ENCODE results near the gene TPM2.
"Not testable (repeated sequence)": the region's sequence is repeated elsewhere in the genome, so short reads cannot be mapped to it uniquely, and the experiment has no call there.

The TPM2 gene

DNA sequence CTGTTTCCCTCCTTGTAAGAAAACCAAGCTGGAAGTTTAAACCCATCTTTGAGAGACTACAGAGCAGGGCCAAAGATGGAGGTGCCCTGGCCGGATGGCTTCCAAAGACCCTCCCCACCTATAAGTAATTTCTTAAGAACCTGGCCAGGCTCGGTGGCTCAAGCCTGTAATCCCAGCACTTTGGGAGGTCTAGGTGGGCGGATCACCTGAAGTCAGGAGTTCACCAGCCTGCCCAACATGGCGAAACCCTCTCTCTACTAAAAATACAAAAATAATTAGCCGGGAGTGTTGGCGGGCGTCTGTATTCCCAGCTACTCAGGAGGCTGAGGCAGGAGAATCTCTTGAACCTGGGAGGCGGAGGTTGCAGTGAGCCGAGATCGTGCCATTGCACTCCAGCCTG, 44.0 kb downstream of the TPM2 start:
- peak overlapping the region; percentile 75 for H3K4me3 ChIP-seq (ENCODE audit: low read length)
- not testable (repeated sequence) for DNase-seq (ENCODE audit: low read depth, low spot score)

DNA sequence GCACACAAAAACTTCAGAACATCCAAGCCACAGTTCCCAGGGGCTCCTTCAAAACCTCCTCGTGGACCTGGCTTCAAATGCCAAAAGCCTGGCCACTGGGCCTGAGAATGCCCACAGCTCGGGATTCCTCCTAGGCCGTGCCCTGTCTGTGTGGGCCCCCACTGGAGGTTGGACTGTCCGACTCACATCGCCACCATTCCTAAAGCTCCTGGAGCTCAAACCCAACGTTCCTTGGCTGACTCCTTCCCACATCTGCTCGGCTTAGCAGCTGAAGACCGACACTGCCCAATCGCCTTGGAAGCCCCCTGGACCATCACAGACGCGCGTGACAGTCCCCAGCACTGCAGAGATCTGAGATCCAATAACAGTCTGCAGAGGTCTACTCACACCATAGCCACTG, 46.7 kb downstream of the TPM2 start:
- DNase-seq (ENCODE audit: low read depth, low spot score): no peak
- H3K4me3 ChIP-seq (ENCODE audit: low read length): no peak overlapping the region

DNA sequence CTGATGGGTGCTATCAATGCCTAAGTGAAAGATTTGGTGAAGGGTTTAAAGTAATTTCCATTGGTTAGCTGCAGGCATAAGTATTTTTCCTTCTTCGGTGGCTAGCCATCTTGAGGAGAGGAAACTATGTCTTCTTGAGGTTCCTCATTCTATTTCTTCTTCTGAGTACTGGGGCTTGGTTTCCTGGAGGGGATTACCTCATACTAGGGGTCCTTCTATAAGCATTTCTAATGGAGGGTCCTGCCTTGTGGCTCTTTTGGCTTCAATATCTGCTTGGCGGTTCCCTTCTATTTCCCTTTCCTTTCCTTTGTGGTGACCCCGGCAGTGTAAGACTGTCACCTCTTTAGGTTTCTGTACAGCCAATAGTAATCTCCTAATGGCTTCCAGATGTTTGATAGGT, 48.2 kb downstream of the TPM2 start:
- not testable (repeated sequence) for H3K4me3 ChIP-seq (ENCODE audit: low read length); DNase-seq (ENCODE audit: low read depth, low spot score)

DNA sequence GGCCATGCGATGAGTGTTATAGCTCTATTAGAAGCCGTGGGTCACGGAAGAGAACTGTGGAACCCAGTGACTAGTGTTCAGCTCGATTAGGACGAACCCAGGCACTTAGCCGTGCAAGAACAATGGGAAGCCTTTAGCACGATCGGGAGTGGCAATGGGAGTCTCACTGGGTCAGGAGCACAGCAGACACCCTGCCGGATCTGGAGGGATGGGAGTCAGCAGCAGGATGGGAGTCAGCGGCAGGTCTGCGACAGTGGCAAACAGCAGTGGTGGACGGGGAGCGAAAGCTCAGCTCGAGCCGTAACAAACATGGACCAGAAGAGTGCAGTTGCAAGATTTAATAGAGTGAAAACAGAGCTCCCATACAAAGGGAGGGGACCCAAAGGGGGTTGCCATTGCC, 49.3 kb downstream of the TPM2 start:
- DNase-seq (ENCODE audit: low read depth, low spot score); H3K4me3 ChIP-seq (ENCODE audit: low read length): not testable (repeated sequence)

DNA sequence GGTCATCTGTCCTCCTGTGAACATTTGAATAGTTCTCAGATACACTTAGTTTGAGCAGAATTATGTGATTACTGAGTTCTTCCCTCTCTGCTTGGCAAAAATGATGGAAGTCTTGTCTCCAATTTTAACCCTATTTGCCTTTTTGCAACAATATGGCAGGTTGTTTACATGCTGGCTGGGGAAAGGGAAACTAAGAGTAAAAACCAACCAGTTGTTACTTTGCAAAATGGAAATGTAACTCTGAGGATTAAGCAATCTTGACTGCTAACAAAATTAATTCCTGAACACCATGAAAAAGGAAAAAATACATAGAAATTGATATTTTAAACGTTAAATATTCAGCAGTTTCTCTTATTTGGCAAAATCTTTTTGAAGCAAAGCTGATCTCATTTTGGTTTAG, 50.1 kb downstream of the TPM2 start:
- H3K4me3 ChIP-seq (ENCODE audit: low read length): no peak overlapping the region
- no peak for DNase-seq (ENCODE audit: low read depth, low spot score)

DNA sequence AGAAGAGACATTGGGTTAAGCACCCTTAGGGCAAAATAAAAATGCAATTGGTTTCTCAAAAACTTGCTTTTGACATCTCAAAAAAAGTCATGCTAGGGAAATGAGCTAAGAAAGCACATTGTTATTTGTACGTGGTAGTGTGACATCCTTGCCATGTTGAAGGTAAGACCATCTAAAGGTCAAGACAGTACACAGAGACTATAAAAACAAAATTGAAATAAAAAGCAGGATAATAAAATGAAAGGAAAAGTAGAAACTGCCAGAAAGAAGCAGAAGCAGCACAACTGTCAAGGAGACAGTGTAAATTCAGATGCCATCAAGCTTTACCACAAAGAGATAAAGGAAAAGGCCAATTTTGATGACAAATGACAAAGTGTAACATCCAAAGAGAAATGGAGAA, 50.5 kb downstream of the TPM2 start:
- H3K4me3 ChIP-seq (ENCODE audit: low read length); DNase-seq (ENCODE audit: low read depth, low spot score): not testable (repeated sequence)

DNA sequence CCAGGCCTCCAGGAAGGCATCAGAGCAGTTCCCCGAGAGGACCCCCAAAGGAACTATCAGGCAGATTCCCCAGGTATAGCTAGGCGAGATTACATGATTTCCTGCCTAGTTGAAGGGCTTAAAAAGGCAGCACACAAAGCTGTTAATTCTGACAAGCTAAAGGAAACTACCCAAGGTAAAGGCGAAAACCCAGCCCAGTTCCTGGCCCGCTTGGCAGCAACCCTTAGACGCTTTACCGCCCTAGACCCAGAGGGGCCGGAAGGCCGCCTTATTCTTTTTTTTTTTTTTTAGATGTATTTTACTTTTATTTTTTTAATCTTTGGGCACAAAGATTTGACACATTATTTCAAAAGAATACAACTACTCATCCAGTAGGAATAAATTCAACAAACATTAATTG, 51.0 kb downstream of the TPM2 start:
- DNase-seq (ENCODE audit: low read depth, low spot score); H3K4me3 ChIP-seq (ENCODE audit: low read length): not testable (repeated sequence)

DNA sequence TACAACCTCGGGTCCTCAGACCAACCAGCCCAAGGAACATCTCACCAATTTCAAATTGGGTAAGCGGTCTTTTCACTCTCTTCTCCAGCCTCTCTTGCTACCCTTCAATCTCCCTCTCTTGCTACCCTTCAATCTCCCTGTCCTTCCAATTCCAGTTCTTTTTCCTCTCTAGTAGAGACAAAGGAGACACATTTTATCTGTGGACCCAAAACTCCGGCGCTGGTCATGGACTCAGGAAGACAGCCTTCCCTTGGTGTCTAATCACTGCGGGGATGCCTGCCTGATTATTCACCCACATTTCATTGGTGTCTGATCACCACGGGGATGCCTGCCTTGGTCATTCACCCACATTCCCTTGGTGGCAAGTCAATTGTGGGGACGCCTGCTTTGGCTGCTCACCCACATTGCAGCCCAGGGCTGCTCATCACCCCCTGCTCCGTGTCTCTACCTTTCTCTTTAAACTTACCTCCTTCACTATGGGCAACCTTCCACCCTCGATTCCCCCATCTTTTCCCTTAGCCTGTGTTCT, 52.2 kb downstream of the TPM2 start:
- not testable (repeated sequence) for H3K4me3 ChIP-seq (ENCODE audit: low read length); DNase-seq (ENCODE audit: low read depth, low spot score)

DNA sequence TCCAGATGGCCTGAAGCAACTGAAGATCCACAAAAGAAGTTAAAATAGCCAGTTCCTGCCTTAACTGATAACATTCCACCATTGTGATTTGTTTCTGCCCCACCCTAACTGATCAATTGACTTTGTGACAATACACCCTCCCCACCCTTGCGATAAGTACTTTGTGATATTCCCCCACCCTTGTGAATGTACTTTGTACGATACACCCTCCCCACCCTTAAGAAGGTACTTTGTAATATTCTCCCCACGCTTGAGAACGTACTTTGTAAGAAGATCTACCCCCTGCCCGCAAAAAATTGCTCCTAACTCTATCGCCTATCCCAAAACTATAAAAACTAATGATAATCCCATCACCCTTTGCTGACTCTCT, 52.9 kb downstream of the TPM2 start:
- H3K4me3 ChIP-seq (ENCODE audit: low read length); DNase-seq (ENCODE audit: low read depth, low spot score): not testable (repeated sequence)

DNA sequence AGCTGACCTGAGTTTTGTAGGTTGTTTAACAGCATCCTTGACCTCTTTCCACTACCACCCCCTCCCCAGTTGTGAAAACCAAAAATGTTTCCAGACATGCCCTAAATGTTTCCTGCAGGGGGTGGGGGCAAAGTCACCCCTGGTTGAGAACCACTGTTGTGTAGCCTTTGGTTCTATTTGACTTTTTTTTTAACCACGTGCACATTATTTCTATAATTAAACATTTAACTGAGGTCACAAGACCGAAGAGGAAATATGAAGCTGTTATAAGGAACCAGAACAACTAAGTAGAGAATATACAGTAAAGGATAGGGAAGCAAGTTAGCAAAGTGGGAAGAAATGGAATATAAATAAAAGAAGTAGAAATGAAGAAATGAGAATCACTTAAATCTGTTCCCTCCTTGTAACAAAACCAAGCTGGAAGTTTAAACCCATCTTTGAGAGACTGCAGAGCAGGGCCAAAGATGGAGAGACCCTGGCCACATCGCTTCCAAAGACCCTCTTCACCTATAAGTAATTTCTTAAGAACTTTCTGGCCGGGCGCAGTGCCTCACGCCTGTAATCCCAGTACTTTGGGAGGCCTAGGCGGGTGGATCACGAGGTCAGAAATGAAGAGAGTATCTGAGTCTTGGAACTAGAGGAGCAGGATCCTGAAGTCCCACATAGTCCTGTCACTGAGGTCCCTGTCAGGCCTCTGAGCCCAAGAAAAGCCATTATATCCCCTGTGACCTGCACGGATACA, 53.4 kb downstream of the TPM2 start:
- H3K4me3 ChIP-seq (ENCODE audit: low read length): no peak overlapping the region
- no peak for DNase-seq (ENCODE audit: low read depth, low spot score)

DNA sequence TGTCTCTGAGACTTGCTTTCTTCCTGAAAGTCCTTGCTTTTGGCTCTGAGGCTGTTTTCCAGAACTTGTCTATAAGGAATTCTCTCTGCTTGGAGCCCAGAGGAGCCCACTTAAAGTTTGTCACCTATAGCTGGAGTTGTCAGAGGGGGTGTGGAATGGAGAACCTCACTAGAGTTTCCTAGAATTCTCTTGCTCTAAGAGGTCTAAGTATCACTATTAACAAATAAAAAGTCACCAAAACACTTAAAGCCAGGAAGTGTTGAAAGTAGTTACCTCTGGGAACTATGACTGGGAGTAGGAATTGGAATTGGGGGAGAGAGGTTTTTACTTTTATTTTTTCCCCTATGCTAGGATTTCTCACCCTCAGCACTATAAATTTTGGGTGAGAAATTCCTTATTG, 54.0 kb downstream of the TPM2 start:
- no peak overlapping the region for H3K4me3 ChIP-seq (ENCODE audit: low read length)
- no peak for DNase-seq (ENCODE audit: low read depth, low spot score)

Measured in Jurkat, Clone E6-1 (cell line).